Adrenal gland (tissue), 12 donors: ENCODE results near the gene AGO3. TPM values are rescaled to one million over a fixed set of nuclear protein-coding genes. Genes with fewer than 3 reads are reported as not detected.

ENCODE experiments used
- DNase-seq, 7 donors: peaks; one replicate each; pipeline ENCODE4 v3.0.0-alpha.2; 2019 to 2020
- H3K27ac ChIP-seq, 5 donors: fragments of 200-600 bp; sonication (generic) in 4 of 5; 1 replicate in 3 of 5; 2 replicates in 2 of 5; pipeline versions ENCODE4 v1.5.1 to v1.8.0; 2016 to 2020; ENCODE audit warnings: mild to moderate bottlenecking in 1 of 5
- H3K27me3 ChIP-seq: fragments of 200-600 bp; 2 replicates; pipeline ENCODE4 v1.8.0; 2021
- H3K36me3 ChIP-seq, 2 donors: fragments of 200-600 bp; replicated peaks in 1 of 2; 1 replicate in 1 of 2; 2 replicates in 1 of 2; pipeline versions ENCODE4 v1.5.1 to v1.8.0; 2018 to 2022
- H3K4me1 ChIP-seq, 2 donors: fragments of 200-600 bp; replicated peaks in 1 of 2; 1 replicate in 1 of 2; 2 replicates in 1 of 2; pipeline versions ENCODE4 v1.5.1 to v1.8.0; 2018 to 2021
- H3K4me3 ChIP-seq, 4 donors: fragments of 200-600 bp; sonication (generic) in 3 of 4; one replicate each; pipeline ENCODE4 v1.5.1; 2016 to 2018
- H3K9me3 ChIP-seq, 3 donors: fragments of 200-600 bp; sonication (generic) in 1 of 3; replicated peaks in 1 of 3; 1 replicate in 2 of 3; 2 replicates in 1 of 3; pipeline versions ENCODE4 v1.5.1 to v1.8.0; 2016 to 2021
- CTCF ChIP-seq, 6 experiments: fragments of 450-650 bp in 4 of 6; fragments of 200-600 bp in 2 of 6; sonication (generic) in 1 of 6; IDR thresholded peaks; 1 replicate in 5 of 6; 2 replicates in 1 of 6; pipeline versions ENCODE4 v1.5.1 to v1.8.0; 2016 to 2021; ENCODE audit warnings: antibody characterized with exemption in 6 of 6, mild to moderate bottlenecking in 2 of 6, moderate library complexity in 1 of 6
- POLR2A ChIP-seq, 2 donors: fragments of 450-650 bp; IDR thresholded peaks; one replicate each; pipeline ENCODE4 v1.6.1; 2017; ENCODE audit warnings: antibody characterized with exemption in 2 of 2, mild to moderate bottlenecking in 2 of 2, moderate library complexity in 1 of 2
- WGBS, 4 donors: extraction: QIAGEN DNeasy Blood & Tissue Kit in 2 of 4; methylation state at CpG; one replicate each; pipeline versions ENCODE4 v1.1.5 to v1.1.7; 2013 to 2017; 5-methylcytosine and 5-hydroxymethylcytosine counted together
- intact Hi-C, 2 donors: fragments of 100-400 bp; cut with DNase I; formaldehyde crosslinking; loops; one replicate each; pipeline versions ENCODE4 v1.14.1 to v1.15.0; 2022 to 2023
- polyA plus RNA-seq, 3 donors: library from polyadenylated mRNA; stranded (reverse); fragments of 200-250 nt in 2 of 3; fragments of 350-450 nt in 1 of 3; fragmentation: Illumina TruSeq in 1 of 3; extraction: RNeasy Lipid Tissue Mini Kit (QIAGEN cat#74804) in 1 of 3; gene quantifications; one replicate each; pipeline ENCODE4 v1.2.3, GENCODE V29; 2013 to 2014
- total RNA-seq, 9 donors: library from RNA; depleted of rRNA in 4 of 9; stranded (reverse); fragments of >200 nt in 4 of 9; fragments of 120-200 nt in 1 of 9; fragmentation: NEBNext Ultra II Directional in 1 of 9; extraction: Animal tissue kit (Norgen Biotek cat#: 25700) in 1 of 9; gene quantifications; one replicate each; pipeline versions ENCODE4 v1.1.0 to v1.2.4, GENCODE V29; 2013 to 2023
- donor health status: healthy with polysubstance abuse.
- donor health status: Bipolar disorder and iron deficiency.
- donor health status: DM: yes; HTN: yes; CAD: no.
- donor health status: DM: no; HTN: no; CAD: no.
- donor health status: DM: no; HTN: no; CAD: no.
- donor health status: DM: yes; HTN: yes; CAD: no.

The AGO3 gene
- total and polyA plus RNA-seq, 12 donors, result 3.7 to 32.2 (median 20.8) TPM

GRCh38 chr1:36088577-36089392, 157.9 kb downstream of the AGO3 start, which contains the start of gene ADPRS:
Gene ADPRS, plus strand, starts transcription at chr1:36088892. Its CDS starts 13 bp downstream, at chr1:36088905.
- H3K4me1 ChIP-seq, result peaks cover 22 to 41% of the 10 kb centered on the region in 2 donors
- H3K4me3 ChIP-seq, result peak within 1 kb of the TSS; percentile 7 to 93 (median 74)
- no peaks in the 10 kb centered on the region for H3K27me3 ChIP-seq
- DNase-seq, result peak; percentile 88 to 94 (median 90)
- TF ChIP-seq CTCF (IDR thresholded peaks at IDR 0.05), result peak; percentile 86 to 99 (median 98)
- TF ChIP-seq POLR2A (IDR thresholded peaks at IDR 0.05), result peak; percentile 92 to 94
- 0 to 1% (median 0%) methylated on average over 7 to 84 of the region's 84 CpGs for WGBS, 4 donors
- H3K9me3 ChIP-seq, result no peaks in the 10 kb centered on the region
- H3K27ac ChIP-seq, result peak within 1 kb of the TSS; percentile 79 to 92 (median 84)
- intact Hi-C loops, result loop anchor here (10.0 kb wide), 3 partner anchors 164 to 234 kb away; partner anchors contain the start of gene AGO1 (in 1 of the 2)
- peaks cover 0 to 36% of the 10 kb centered on the region in 2 donors for H3K36me3 ChIP-seq

- Histone ChIP-seq H3K9me3 (no peaks in the 10 kb centered on the region), H3K27ac (peak overlapping the region; percentile 79 to 92 (median 84)), H3K4me3 (peak overlapping the region; percentile 7 to 93 (median 74)), H3K27me3 (no peaks in the 10 kb centered on the region), H3K4me1 (peaks cover 29 to 42% of the 10 kb centered on the region in 2 donors), H3K36me3 (peaks cover 0 to 40% of the 10 kb centered on the region in 2 donors)
- WGBS, 4 donors, result 4 to 7% (median 4%) methylated on average over 20 to 32 of the region's 32 CpGs
- DNase-seq, result peak; percentile 46 to 79 (median 68)
- peak; percentile 5 to 70 for TF ChIP-seq POLR2A (IDR thresholded peaks at IDR 0.05)
- TF ChIP-seq CTCF (IDR thresholded peaks at IDR 0.05), result no peak
- intact Hi-C loops, result loop anchor here (10.0 kb wide), 6 partner anchors 95 to 325 kb away; partner anchors contain the start of gene AGO1 (in 1 of the 2)
Measured at GRCh38 chr1:36089393-36090121, 158.7 kb downstream of the AGO3 start.

- H3K4me3 ChIP-seq, result no peak overlapping the region
- no peaks in the 10 kb centered on the region for H3K27me3 ChIP-seq
- peaks cover 0 to 53% of the 10 kb centered on the region in 2 donors for H3K36me3 ChIP-seq
- peaks cover 33 to 52% of the 10 kb centered on the region in 2 donors for H3K4me1 ChIP-seq
- H3K27ac ChIP-seq, result peak overlapping the region in 1 of 5 donors; percentile 1
- no peaks in the 10 kb centered on the region for H3K9me3 ChIP-seq
- intact Hi-C loops, result loop anchor here (10.0 kb wide), 3 partner anchors 94 to 324 kb away; no protein-coding TSS in a partner anchor
- 77 to 88% (median 85%) methylated on average over 4 of the region's 4 CpGs for WGBS, 4 donors
- DNase-seq, result peak in 1 of 7 donors; percentile 15
- TF ChIP-seq CTCF (IDR thresholded peaks at IDR 0.05), result no peak
- TF ChIP-seq POLR2A (IDR thresholded peaks at IDR 0.05), result no peak
Measured at GRCh38 chr1:36091141-36091540, 160.2 kb downstream of the AGO3 start.

GRCh38 chr1:36091698-36092097, 160.8 kb downstream of the AGO3 start:
- intact Hi-C loops, result loop anchor here (10.0 kb wide), 3 partner anchors 93 to 323 kb away; no protein-coding TSS in a partner anchor
- peaks cover 33 to 52% of the 10 kb centered on the region in 2 donors for H3K4me1 ChIP-seq
- peak in 2 of 7 donors; percentile 12 to 21 for DNase-seq
- WGBS, 4 donors, result 88 to 99% (median 92%) methylated on average over 13 of the region's 13 CpGs
- no peak overlapping the region for H3K27ac ChIP-seq
- H3K9me3 ChIP-seq, result no peaks in the 10 kb centered on the region
- no peak overlapping the region for H3K4me3 ChIP-seq
- peaks cover 0 to 58% of the 10 kb centered on the region in 2 donors for H3K36me3 ChIP-seq
- TF ChIP-seq POLR2A (IDR thresholded peaks at IDR 0.05), result no peak
- TF ChIP-seq CTCF (IDR thresholded peaks at IDR 0.05), result no peak
- H3K27me3 ChIP-seq, result no peaks in the 10 kb centered on the region
